HG03575 (cell line): ENCODE data around the gene STXBP3.
"Not testable (repeated sequence)": the region's sequence is repeated elsewhere in the genome, so short reads cannot be mapped to it uniquely, and the experiment has no call there.

Source experiments
- ATAC-seq: cut with Tn5 transposase; IDR thresholded peaks from one replicate; pipeline ENCODE4 v1.9.1; 2021; ENCODE audit not compliant: unreplicated experiment, insufficient number of reproducible peaks, low FRiP score; ENCODE audit errors: extremely low read depth

STXBP3 gene

GRCh38 chr1:108725906-108726305 lies 20.6 kb upstream of the STXBP3 start:
- ATAC-seq, result no peak

GRCh38 chr1:108728327-108728923 lies 18.0 kb upstream of the STXBP3 start:
- no peak for ATAC-seq

- no peak for ATAC-seq
Observed at GRCh38 chr1:108729481-108729880, 17.0 kb upstream of the STXBP3 start.

- ATAC-seq, result no peak
Observed at GRCh38 chr1:108732398-108732797, 14.1 kb upstream of the STXBP3 start.

GRCh38 chr1:108734171-108734865 lies 12.2 kb upstream of the STXBP3 start:
- ATAC-seq, result no peak

GRCh38 chr1:108742253-108742652 lies 4.2 kb upstream of the STXBP3 start:
- ATAC-seq, result no peak

- no peak for ATAC-seq
Observed at GRCh38 chr1:108745980-108746381, 493 bp upstream of the STXBP3 start.

- ATAC-seq, result no peak
Observed at GRCh38 chr1:108747171-108747850, 837 bp downstream of the STXBP3 start.

- ATAC-seq, result no peak
Observed at GRCh38 chr1:108747898-108748297, 1.4 kb downstream of the STXBP3 start.

GRCh38 chr1:108749081-108749480 lies 2.6 kb downstream of the STXBP3 start:
- no peak for ATAC-seq

GRCh38 chr1:108750476-108751181 lies 4.2 kb downstream of the STXBP3 start:
- no peak for ATAC-seq

- no peak for ATAC-seq
Observed at GRCh38 chr1:108753363-108753762, 6.9 kb downstream of the STXBP3 start.

GRCh38 chr1:108758796-108759195 lies 12.3 kb downstream of the STXBP3 start:
- ATAC-seq, result no peak

- ATAC-seq, result no peak
Observed at GRCh38 chr1:108767115-108767514, 20.6 kb downstream of the STXBP3 start.

- ATAC-seq, result no peak
Observed at GRCh38 chr1:108767708-108768107, 21.2 kb downstream of the STXBP3 start.

- ATAC-seq, result no peak
Observed at GRCh38 chr1:108777839-108778238, 31.4 kb downstream of the STXBP3 start.

GRCh38 chr1:108779455-108779854 lies 33.0 kb downstream of the STXBP3 start:
- no peak for ATAC-seq

- ATAC-seq, result no peak
Observed at GRCh38 chr1:108780937-108781574, 34.6 kb downstream of the STXBP3 start.

- ATAC-seq, result not testable (repeated sequence)
Observed at GRCh38 chr1:108781575-108781944, 35.1 kb downstream of the STXBP3 start.
